K562 (cell line): Measurements from ENCODE around the gene SRGN. TPM values are rescaled to one million over a fixed set of nuclear protein-coding genes. Genes with fewer than 3 reads are reported as not detected.

Experiments used
- ATF2 ChIP-seq: sonication (generic); formaldehyde crosslinking; IDR thresholded peaks from 2 replicates; pipeline ENCODE4 v1.8.1; 2022; ENCODE audit warnings: missing genetic modification reagents
- BRD9 ChIP-seq: fragments of 450-650 bp; IDR thresholded peaks from 2 replicates; pipeline ENCODE4 v1.6.1; 2018; ENCODE audit warnings: low read depth; ENCODE audit not compliant: partially characterized antibody
- CEBPB ChIP-seq: fragments of 450-650 bp; IDR thresholded peaks from 2 replicates; pipeline ENCODE4 v1.6.1; 2016; ENCODE audit warnings: missing genetic modification characterization, missing compliant biosample characterization
- CEBPG ChIP-seq, 3 experiments: fragments of 200-800 bp in 1 of 3; sonication (Bioruptor generic) in 1 of 3; sonication (generic) in 1 of 3; formaldehyde crosslinking in 1 of 3; IDR thresholded peaks in 2 of 3; conservative IDR thresholded peaks in 1 of 3; 2 replicates each; pipeline versions ENCODE4 v1.6.1 to v1.8.0; 2016 to 2022; ENCODE audit warnings: missing compliant biosample characterization in 2 of 3, missing genetic modification characterization in 2 of 3, mild to moderate bottlenecking in 1 of 3, missing genetic modification reagents in 1 of 3
- GTF2B ChIP-seq: IDR thresholded peaks from 2 replicates; pipeline ENCODE4 v1.6.1; 2011; ENCODE audit not compliant: insufficient read length; ENCODE audit errors: extremely low read depth
- LCOR ChIP-seq: sonication (generic); formaldehyde crosslinking; IDR thresholded peaks from 2 replicates; pipeline ENCODE4 v1.8.0; 2022; ENCODE audit warnings: mild to moderate bottlenecking, missing genetic modification reagents
- MYC ChIP-seq, 2 experiments: fragments of 250-450 bp in 1 of 2; sonication (Bioruptor Pico) in 1 of 2; IDR thresholded peaks; 2 replicates each; pipeline versions ENCODE4 v1.5.1 to v1.6.1; 2012 to 2021; ENCODE audit warnings: low read depth in 2 of 2, borderline replicate concordance in 1 of 2, improper control_type of control experiment in 1 of 2, low read length in 1 of 2, mild to moderate bottlenecking in 1 of 2, moderate library complexity in 1 of 2
- NFATC3 ChIP-seq: fragments of 450-650 bp; IDR thresholded peaks from 2 replicates; pipeline ENCODE4 v1.6.1; 2017; ENCODE audit warnings: mild to moderate bottlenecking
- NFRKB ChIP-seq: fragments of 450-650 bp; IDR thresholded peaks from 2 replicates; pipeline ENCODE4 v1.6.1; 2016; ENCODE audit warnings: low read depth
- NRF1 ChIP-seq, 2 experiments: fragments of 450-650 bp; IDR thresholded peaks in 1 of 2; conservative IDR thresholded peaks in 1 of 2; 2 replicates each; pipeline ENCODE4 v1.6.1; 2014; ENCODE audit warnings: mild to moderate bottlenecking in 2 of 2
- RBFOX2 ChIP-seq: fragments of 200-400 bp; formaldehyde crosslinking; IDR thresholded peaks from 2 replicates; pipeline ENCODE4 v1.6.1; 2017; ENCODE audit warnings: low read depth, mild to moderate bottlenecking, low read length, moderate library complexity
- SRSF3 ChIP-seq: fragments of 200-400 bp; formaldehyde crosslinking; IDR thresholded peaks from 2 replicates; pipeline ENCODE4 v1.6.1; 2016; ENCODE audit warnings: mild to moderate bottlenecking, low read length, moderate library complexity; ENCODE audit not compliant: insufficient read depth
- TBL1XR1 ChIP-seq, 2 experiments: IDR thresholded peaks; 2 replicates each; pipeline ENCODE4 v1.6.1; 2012; ENCODE audit warnings: improper control_type of control experiment in 2 of 2, low read length in 2 of 2, mild to moderate bottlenecking in 1 of 2
- TBP ChIP-seq: optimal IDR thresholded peaks from 2 replicates; pipeline ENCODE3; 2011; ENCODE audit warnings: low read depth, low read length, improper control_type of control experiment
- TEAD4 ChIP-seq, 2 experiments: sonication (generic) in 1 of 2; formaldehyde crosslinking in 1 of 2; IDR thresholded peaks; 2 replicates each; pipeline versions ENCODE4 v1.6.1 to v1.8.0; 2012 to 2022; ENCODE audit warnings: borderline replicate concordance in 1 of 2, inconsistent platforms in 1 of 2, low read length in 1 of 2, mild to moderate bottlenecking in 1 of 2, missing genetic modification reagents in 1 of 2
- TFAP4 ChIP-seq: sonication (generic); formaldehyde crosslinking; IDR thresholded peaks from 2 replicates; pipeline ENCODE4 v1.8.0; 2022; ENCODE audit warnings: missing genetic modification reagents, mild to moderate bottlenecking, moderate library complexity, borderline replicate concordance
- TOE1 ChIP-seq, 2 experiments: fragments of 450-650 bp in 1 of 2; sonication (generic) in 1 of 2; formaldehyde crosslinking in 1 of 2; IDR thresholded peaks; 2 replicates each; pipeline versions ENCODE4 v1.7.1 to v1.8.0; 2016 to 2022; ENCODE audit warnings: borderline replicate concordance in 2 of 2, mild to moderate bottlenecking in 2 of 2, antibody characterized with exemption in 1 of 2, inconsistent platforms in 1 of 2, low read depth in 1 of 2, missing genetic modification reagents in 1 of 2, moderate library complexity in 1 of 2
- polyA plus RNA-seq, 8 experiments: library from polyadenylated mRNA; depleted of rRNA in 4 of 8; stranded (reverse) in 5 of 8; unstranded in 3 of 8; fragments of >200 nt; fragmentation: Nextera tagmentation in 2 of 8; fragmentation: Illumina TruSeq in 1 of 8; extraction: Ambion mirVana in 2 of 8; extraction: Trizol in 1 of 8; gene quantifications; 2 replicates each; pipeline versions ENCODE4 v1.2.1 to v1.2.3, GENCODE V29; 2011 to 2014; ENCODE audit warnings: inconsistent platforms in 1 of 8, missing spikeins in 1 of 8
- total RNA-seq, 7 experiments: library from RNA; depleted of rRNA in 6 of 7; stranded (reverse); fragments of >200 nt in 6 of 7; fragmentation: Illumina TruSeq in 2 of 7; extraction: Trizol in 2 of 7; gene quantifications; 2 replicates each; pipeline versions ENCODE4 v1.2.1 to v1.2.3, GENCODE V29; 2011 to 2021; ENCODE audit warnings: low replicate concordance in 1 of 7

Gene SRGN
- total and polyA plus RNA-seq, 9 of the 15 experiments (the other 6 are each of a cell fraction or from before 2014, with no cell fraction given): 136 to 304 (median 180) TPM

GRCh38 chr10:69087590-69088470, at the start of gene SRGN (continued):
- TF ChIP-seq GTF2B (peak; percentile 80), ATF2 (CRISPR knock-in tag) (no peak), TBL1XR1 (IDR thresholded peaks at IDR 0.05; ENCODE audit: low read length in 2 of 2) (peak in 1 of 2 experiments; percentile 58; a peak in 1 of 4 replicates), LCOR (CRISPR knock-in tag) (peak; percentile 49; the same call in 1 of the 2 replicates), CEBPG (CRISPR knock-in tag; IDR thresholded peaks at IDR 0.05) (no peak), CEBPG (tag; conservative IDR thresholded peaks at IDR 0.05 in 1 of 2, IDR thresholded peaks at IDR 0.05 in 1 of 2) (peak in 1 of 2 experiments; percentile 24; a peak in 1 of 4 replicates), SRSF3 (no peak), TOE1 (IDR thresholded peaks at IDR 0.05; ENCODE audit: borderline replicate concordance) (0 out of 2 replicates have a peak, but pooled peaks have one; percentile 12), TOE1 (CRISPR knock-in tag; IDR thresholded peaks at IDR 0.05; ENCODE audit: borderline replicate concordance, low read depth) (no peak), NRF1 (conservative IDR thresholded peaks at IDR 0.05 in 1 of 2, IDR thresholded peaks at IDR 0.05 in 1 of 2) (peak in 1 of 2 experiments; percentile 22; a peak in 1 of 4 replicates), TEAD4 (IDR thresholded peaks at IDR 0.05; ENCODE audit: low read length) (peak; percentile 41; the same call in 1 of the 2 replicates), TEAD4 (CRISPR knock-in tag; IDR thresholded peaks at IDR 0.05; ENCODE audit: borderline replicate concordance) (no peak), CEBPB (tag) (peak; percentile 83), RBFOX2 (peak; percentile 13; the same call in 1 of the 2 replicates), TBP (peak; percentile 96), BRD9 (peak; percentile 86), NFATC3 (no peak; the same call in 1 of the 2 replicates), TFAP4 (CRISPR knock-in tag) (peak; percentile 46), NFRKB (peak; percentile 68), MYC (IDR thresholded peaks at IDR 0.05; ENCODE audit: low read depth, low read length) (peak; percentile 41; the same call in 1 of the 2 replicates), MYC (CRISPR knock-in tag; IDR thresholded peaks at IDR 0.05; ENCODE audit: borderline replicate concordance, low read depth) (no peak)
